A549 (cell line): ENCODE results near the gene HOXD10. TPM values are rescaled to one million over a fixed set of nuclear protein-coding genes. Genes with fewer than 3 reads are reported as not detected.

Experiments used
- ATAC-seq, 2 experiments: fragments of 200-7000 bp in 1 of 2; fragments of >200 bp in 1 of 2; cut with Nextera tagmentation in 1 of 2; cut with Tn5 transposase in 1 of 2; 3 replicates each; pipeline versions ENCODE4 v1.8.0 to v1.9.1; 2018 to 2020; ENCODE audit warnings: mild to moderate bottlenecking in 1 of 2, moderate library complexity in 1 of 2
- CTCF ChIA-PET: fragments of 300-600 bp; sonication (Branson Sonifier 250); formaldehyde crosslinking; extraction: SDS; loops from one replicate; lab custom pipeline; 2021; ENCODE audit warnings: antibody characterized with exemption, inconsistent platforms; lab: Yijun Ruan, JAX
- POLR2A ChIA-PET: fragments of 350-600 bp; formaldehyde crosslinking; extraction: SDS; loops from one replicate; lab custom pipeline; 2021; ENCODE audit warnings: antibody characterized with exemption, inconsistent platforms; lab: Yijun Ruan, JAX
- DNase-seq, 2 experiments: peaks; one replicate each; pipeline versions ENCODE4 v3.0.0 to v3.0.0-alpha.2; 2011 to 2016; ENCODE audit warnings: low read depth in 1 of 2, low spot score in 1 of 2
- FAIRE-seq: peaks from 2 replicates; lab custom pipeline; 2011; peaks lifted over from hg19 to GRCh38; lab: Jason Lieb, UNC
- H3K27ac ChIP-seq, 2 experiments: fragments of >200 bp; sonication (Bioruptor Twin); formaldehyde crosslinking; 3 replicates each; pipeline ENCODE4 v1.5.1; 2016 to 2017
- H3K4me1 ChIP-seq: fragments of >200 bp; sonication (Bioruptor Twin); formaldehyde crosslinking; 3 replicates; pipeline ENCODE4 v1.6.1; 2016
- H3K4me2 ChIP-seq: fragments of >200 bp; sonication (Bioruptor Twin); formaldehyde crosslinking; 3 replicates; pipeline ENCODE4 v1.6.1; 2016
- H3K4me3 ChIP-seq: fragments of >200 bp; sonication (Bioruptor Twin); formaldehyde crosslinking; 3 replicates; pipeline ENCODE4 v1.5.1; 2016
- H3K9me3 ChIP-seq: fragments of >200 bp; sonication (Bioruptor Twin); formaldehyde crosslinking; 3 replicates; pipeline ENCODE4 v1.6.1; 2016
- EHF ChIP-seq: fragments of 250-450 bp; sonication (Bioruptor Pico); IDR thresholded peaks from 2 replicates; pipeline ENCODE4 v1.5.0; 2020; ENCODE audit warnings: mild to moderate bottlenecking
- EP300 ChIP-seq, 2 experiments: fragments of >200 bp; sonication (Bioruptor Twin); formaldehyde crosslinking; IDR thresholded peaks; 2 replicates in 1 of 2; 3 replicates in 1 of 2; pipeline ENCODE4 v1.6.1; 2016 to 2017
- FOSB ChIP-seq: fragments of 250-450 bp; sonication (Bioruptor Pico); IDR thresholded peaks from 2 replicates; pipeline ENCODE4 v1.5.0; 2020; ENCODE audit warnings: mild to moderate bottlenecking, moderate library complexity
- FOSL2 ChIP-seq, 2 experiments: fragments of 450-650 bp in 1 of 2; fragments of >200 bp in 1 of 2; sonication (Bioruptor Twin) in 1 of 2; formaldehyde crosslinking; IDR thresholded peaks; 2 replicates each; pipeline versions ENCODE4 v1.5.0 to v1.6.1; 2016 to 2020; ENCODE audit warnings: mild to moderate bottlenecking in 1 of 2, moderate library complexity in 1 of 2
- GATA3 ChIP-seq: IDR thresholded peaks from 2 replicates; pipeline ENCODE4 v1.6.1; 2012; ENCODE audit warnings: borderline replicate concordance
- HEYL ChIP-seq: fragments of 250-450 bp; sonication (Bioruptor Pico); IDR thresholded peaks from 2 replicates; pipeline ENCODE4 v1.8.0; 2021; ENCODE audit warnings: mild to moderate bottlenecking, moderate library complexity
- HOXB13 ChIP-seq: fragments of 250-450 bp; sonication (Bioruptor Pico); IDR thresholded peaks from 2 replicates; pipeline ENCODE4 v1.5.0; 2020; ENCODE audit warnings: low read depth, mild to moderate bottlenecking, moderate library complexity
- JUNB ChIP-seq: fragments of >200 bp; sonication (Bioruptor Twin); formaldehyde crosslinking; IDR thresholded peaks from 2 replicates; pipeline ENCODE4 v1.6.1; 2016
- KDM1A ChIP-seq: fragments of 200-600 bp; sonication (generic); IDR thresholded peaks from 2 replicates; pipeline ENCODE4 v1.6.1; 2016; ENCODE audit warnings: low read depth, mild to moderate bottlenecking
- KDM5A ChIP-seq: fragments of 200-600 bp; sonication (generic); IDR thresholded peaks from 2 replicates; pipeline ENCODE4 v1.6.1; 2016; ENCODE audit warnings: antibody characterized with exemption, mild to moderate bottlenecking
- MAFK ChIP-seq: fragments of 450-650 bp; IDR thresholded peaks from 2 replicates; pipeline ENCODE4 v1.6.1; 2014; ENCODE audit not compliant: partially characterized antibody
- MAZ ChIP-seq: fragments of 150-350 bp; IDR thresholded peaks from 2 replicates; pipeline ENCODE4 v1.6.1; 2014; ENCODE audit warnings: antibody characterized with exemption, low read depth, low read length, borderline replicate concordance
- MYC ChIP-seq: IDR thresholded peaks from 2 replicates; pipeline ENCODE4 v1.6.1; 2012; ENCODE audit warnings: mild to moderate bottlenecking, inconsistent platforms, low read length, improper control_type of control experiment, borderline replicate concordance
- NPAS2 ChIP-seq: fragments of 250-450 bp; sonication (Bioruptor Pico); IDR thresholded peaks from 2 replicates; pipeline ENCODE4 v1.8.0; 2022; ENCODE audit warnings: mild to moderate bottlenecking, moderate library complexity, borderline replicate concordance
- POLR2A ChIP-seq: IDR thresholded peaks from 2 replicates; pipeline ENCODE4 v1.6.1; 2012; ENCODE audit warnings: mild to moderate bottlenecking, low read length
- RAD21 ChIP-seq, 2 experiments: fragments of >200 bp in 1 of 2; sonication (Bioruptor Twin) in 1 of 2; formaldehyde crosslinking in 1 of 2; IDR thresholded peaks in 1 of 2; conservative IDR thresholded peaks in 1 of 2; 2 replicates in 1 of 2; 3 replicates in 1 of 2; pipeline ENCODE4 v1.6.1; 2012 to 2018; ENCODE audit warnings: inconsistent platforms in 1 of 2
- RNF2 ChIP-seq: fragments of 200-600 bp; sonication (generic); IDR thresholded peaks from 2 replicates; pipeline ENCODE4 v1.6.1; 2016; ENCODE audit warnings: low read depth, mild to moderate bottlenecking, antibody characterized with exemption, moderate library complexity, borderline replicate concordance
- TFCP2L1 ChIP-seq: fragments of 250-450 bp; sonication (Bioruptor Pico); IDR thresholded peaks from 2 replicates; pipeline ENCODE4 v1.5.0; 2021; ENCODE audit warnings: mild to moderate bottlenecking
- TP53 ChIP-seq: fragments of 250-450 bp; sonication (Bioruptor Pico); IDR thresholded peaks from 2 replicates; pipeline ENCODE4 v1.5.0; 2021; ENCODE audit warnings: mild to moderate bottlenecking, moderate library complexity
- ZC3H11A ChIP-seq: fragments of 450-650 bp; IDR thresholded peaks from 2 replicates; pipeline ENCODE4 v1.6.1; 2014; ENCODE audit warnings: antibody characterized with exemption, mild to moderate bottlenecking
- ZNF302 ChIP-seq: fragments of 250-450 bp; sonication (Bioruptor Pico); IDR thresholded peaks from 2 replicates; pipeline ENCODE4 v1.9.0; 2021; ENCODE audit warnings: inconsistent platforms, mild to moderate bottlenecking, moderate library complexity
- ZSCAN20 ChIP-seq: fragments of 250-450 bp; sonication (Bioruptor Pico); IDR thresholded peaks from 2 replicates; pipeline ENCODE4 v1.8.0; 2022; ENCODE audit warnings: mild to moderate bottlenecking, moderate library complexity
- WGBS: methylation state at CpG from one replicate; pipeline ENCODE4 v1.1.6; 2017; ENCODE audit errors: missing lambda C conversion rate; 5-methylcytosine and 5-hydroxymethylcytosine counted together
- polyA plus RNA-seq, 4 experiments: library from polyadenylated mRNA; depleted of rRNA in 3 of 4; stranded (reverse); fragments of >200 nt; fragmentation: RNase III in 1 of 4; extraction: RNeasy Plus Mini Kit Qiagen cat#74134 plus additional on column Dnase treatment in 1 of 4; gene quantifications; 2 replicates in 3 of 4; 3 replicates in 1 of 4; pipeline ENCODE4 v1.2.3, GENCODE V29; 2011 to 2017
- TF ChIP-seq, protein P1 (sequence below): IDR thresholded peaks from 2 replicates; pipeline ENCODE4 v1.6.1; 2012; ENCODE audit warnings: low read depth, borderline replicate concordance
- TF ChIP-seq, protein P2 (sequence below): fragments of 250-450 bp; sonication (Bioruptor Pico); IDR thresholded peaks from 2 replicates; pipeline ENCODE4 v1.5.0; 2020; ENCODE audit warnings: low read depth, mild to moderate bottlenecking, moderate library complexity
- TF ChIP-seq, protein P3 (sequence below): fragments of 200-600 bp; sonication (generic); IDR thresholded peaks from 2 replicates; pipeline ENCODE4 v1.6.1; 2016; ENCODE audit warnings: antibody characterized with exemption, mild to moderate bottlenecking, moderate library complexity
- TF ChIP-seq, protein P4 (sequence below): fragments of 150-350 bp; IDR thresholded peaks from 2 replicates; pipeline ENCODE4 v1.6.1; 2014; ENCODE audit warnings: low read depth, mild to moderate bottlenecking, low read length

Gene HOXD10
- polyA plus RNA-seq, 2 of the 4 experiments (the other 2 are of a cell fraction): 4.3 to 4.8 TPM

DNA sequence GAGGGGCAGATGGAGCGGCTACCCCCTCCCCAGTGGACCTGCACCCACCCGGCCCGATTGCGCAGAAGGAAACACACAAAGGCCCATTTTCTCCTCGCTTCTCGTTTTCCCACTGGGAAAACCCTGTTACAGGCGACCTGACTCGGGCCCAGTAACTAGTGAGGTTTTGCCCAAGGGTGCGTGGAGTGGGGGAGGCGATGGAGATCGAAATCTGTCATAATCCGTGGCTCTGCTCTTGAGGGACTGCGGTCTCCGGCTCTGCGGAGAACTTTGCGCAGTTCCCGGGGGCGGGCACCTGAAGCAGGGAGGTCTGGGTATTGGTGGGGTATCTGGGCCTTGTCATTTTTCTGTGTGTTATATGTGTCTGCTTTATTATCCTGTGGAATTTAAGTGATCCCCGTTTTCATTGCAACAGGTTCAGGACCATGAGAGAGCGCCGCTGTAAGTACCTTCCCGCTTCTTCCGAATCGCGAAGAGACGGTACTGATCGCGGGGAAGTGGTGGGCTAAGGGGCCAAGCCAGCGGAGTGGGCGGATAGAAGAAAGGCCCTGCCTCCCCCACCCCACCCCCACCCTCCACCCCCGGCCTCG is 30.7 kb downstream of the HOXD10 start:
- Histone ChIP-seq H3K4me2 (no peak overlapping the region), H3K9me3 (no peaks in the 10 kb centered on the region), H3K4me3 (no peak overlapping the region), H3K4me1 (no peaks in the 10 kb centered on the region), H3K27ac (no peak overlapping the region)
- DNase-seq: no peak
- 80% methylated on average over 32 of the region's 32 CpGs for WGBS
- POLR2A ChIA-PET: no interaction called here
- no peak for TF ChIP-seq MAFK
- TF ChIP-seq KDM1A: no peak
- TF ChIP-seq ZSCAN20 (CRISPR knock-in tag): no peak
- no peak for TF ChIP-seq RNF2
- ATAC-seq: no peak
- CTCF ChIA-PET: interaction anchor here (1.8 to 11.6 kb wide), 2 partner anchors 308 to 506 kb away, joined by 5 to 196 read pairs; no protein-coding TSS in a partner anchor
- no peak for FAIRE-seq

DNA sequence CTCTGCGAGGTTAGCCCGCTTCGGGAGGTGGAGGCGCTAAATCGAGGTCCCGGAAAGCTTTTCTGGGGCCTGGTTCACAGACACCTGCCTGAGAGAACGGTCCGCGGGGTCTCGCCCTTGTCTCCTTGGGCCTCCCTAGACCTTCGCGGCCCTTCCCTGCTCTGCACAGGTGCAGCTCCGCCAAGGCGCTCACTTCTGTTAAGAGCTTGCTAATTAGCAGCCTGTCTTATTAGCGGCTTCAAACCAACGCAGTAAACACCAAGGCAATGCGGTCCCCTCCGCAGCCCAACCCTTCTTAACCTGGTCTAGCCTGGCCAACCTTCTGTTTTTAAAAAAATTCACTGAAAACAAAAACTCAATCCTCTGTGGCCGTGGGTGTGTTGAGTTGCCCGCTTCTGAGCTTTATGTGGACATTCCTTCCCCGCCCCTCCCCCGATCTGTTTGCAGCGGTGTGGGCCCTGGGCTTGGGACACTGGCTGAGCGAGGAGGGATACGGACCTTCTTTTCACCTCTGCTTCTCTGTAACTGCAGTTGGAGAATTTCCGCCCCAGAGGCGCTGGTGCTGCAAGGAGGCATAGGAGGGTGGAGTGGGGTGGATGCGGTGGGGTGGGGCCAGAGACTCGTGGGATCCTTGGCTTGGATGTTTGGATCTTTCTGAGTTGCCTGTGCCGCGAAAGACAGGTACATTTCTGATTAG is 31.4 kb downstream of the HOXD10 start:
- Histone ChIP-seq H3K27ac (no peak overlapping the region), H3K4me3 (no peak overlapping the region), H3K4me2 (no peak overlapping the region), H3K9me3 (no peaks in the 10 kb centered on the region), H3K4me1 (no peaks in the 10 kb centered on the region)
- POLR2A ChIA-PET: no interaction called here
- WGBS: 81% methylated on average over 25 of the region's 31 CpGs
- DNase-seq (no peak), ATAC-seq (no peak), FAIRE-seq (no peak)
- CTCF ChIA-PET: interaction anchor here (0.6 to 1.8 kb wide), 3 partner anchors 8 to 490 kb away, joined by 3 to 5 read pairs (median 5); no protein-coding TSS in a partner anchor
- no peak for TF ChIP-seq FOSL2 (IDR thresholded peaks at IDR 0.05)
- TF ChIP-seq FOSL2 (CRISPR knock-in tag; IDR thresholded peaks at IDR 0.05): no peak
- TF ChIP-seq TFCP2L1 (CRISPR knock-in tag): no peak
- TF ChIP-seq, protein P1, sequence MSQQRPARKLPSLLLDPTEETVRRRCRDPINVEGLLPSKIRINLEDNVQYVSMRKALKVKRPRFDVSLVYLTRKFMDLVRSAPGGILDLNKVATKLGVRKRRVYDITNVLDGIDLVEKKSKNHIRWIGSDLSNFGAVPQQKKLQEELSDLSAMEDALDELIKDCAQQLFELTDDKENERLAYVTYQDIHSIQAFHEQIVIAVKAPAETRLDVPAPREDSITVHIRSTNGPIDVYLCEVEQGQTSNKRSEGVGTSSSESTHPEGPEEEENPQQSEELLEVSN: no peak
- no peak for TF ChIP-seq JUNB
- no peak for TF ChIP-seq ZNF302 (CRISPR knock-in tag)
- TF ChIP-seq MAZ: no peak
- no peak for TF ChIP-seq FOSB
- TF ChIP-seq EHF: no peak
- TF ChIP-seq RNF2: no peak
- TF ChIP-seq HEYL (CRISPR knock-in tag): no peak
- TF ChIP-seq KDM5A: no peak
- TF ChIP-seq MYC: no peak
- TF ChIP-seq RAD21 (conservative IDR thresholded peaks at IDR 0.05 in 1 of 2, IDR thresholded peaks at IDR 0.05 in 1 of 2): no peak
- TF ChIP-seq HOXB13 (CRISPR knock-in tag): no peak

DNA sequence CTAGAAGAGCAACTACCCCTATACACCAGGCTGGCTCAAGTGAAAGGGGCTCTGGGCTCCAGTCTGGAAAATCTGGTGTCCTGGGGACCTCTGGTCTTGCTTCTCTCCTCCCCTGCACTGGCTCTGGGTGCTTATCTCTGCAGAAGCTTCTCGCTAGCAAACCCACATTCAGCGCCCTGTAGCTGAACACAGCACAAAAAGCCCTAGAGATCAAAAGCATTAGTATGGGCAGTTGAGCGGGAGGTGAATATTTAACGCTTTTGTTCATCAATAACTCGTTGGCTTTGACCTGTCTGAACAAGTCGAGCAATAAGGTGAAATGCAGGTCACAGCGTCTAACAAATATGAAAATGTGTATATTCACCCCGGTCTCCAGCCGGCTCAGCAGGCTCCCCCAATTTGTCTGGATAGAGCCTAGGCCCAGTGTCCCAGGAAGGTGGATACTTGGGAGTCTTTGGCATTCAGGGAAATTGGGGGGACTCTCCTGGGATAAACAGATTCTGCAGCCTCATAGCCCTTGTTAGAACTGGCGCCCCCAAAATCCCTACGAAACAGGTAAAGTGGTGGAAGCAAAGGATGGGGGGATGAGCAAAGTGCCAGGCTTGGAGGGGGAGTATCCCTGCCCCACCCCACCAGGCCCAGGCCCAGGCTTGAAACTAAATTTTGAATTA is 32.3 kb downstream of the HOXD10 start:
- 80% methylated on average over 11 of the region's 11 CpGs for WGBS
- Histone ChIP-seq H3K27ac (no peak overlapping the region), H3K4me2 (no peak overlapping the region), H3K9me3 (no peaks in the 10 kb centered on the region), H3K4me3 (no peak overlapping the region), H3K4me1 (no peaks in the 10 kb centered on the region)
- POLR2A ChIA-PET: no interaction called here
- CTCF ChIA-PET: interaction anchor here (1.5 kb wide), 1 partner anchor 9 kb away, joined by 5 read pairs; no protein-coding TSS in a partner anchor
- FAIRE-seq (no peak), DNase-seq (no peak), ATAC-seq (no peak)
- TF ChIP-seq, protein P2, sequence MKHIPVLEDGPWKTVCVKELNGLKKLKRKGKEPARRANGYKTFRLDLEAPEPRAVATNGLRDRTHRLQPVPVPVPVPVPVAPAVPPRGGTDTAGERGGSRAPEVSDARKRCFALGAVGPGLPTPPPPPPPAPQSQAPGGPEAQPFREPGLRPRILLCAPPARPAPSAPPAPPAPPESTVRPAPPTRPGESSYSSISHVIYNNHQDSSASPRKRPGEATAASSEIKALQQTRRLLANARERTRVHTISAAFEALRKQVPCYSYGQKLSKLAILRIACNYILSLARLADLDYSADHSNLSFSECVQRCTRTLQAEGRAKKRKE (CRISPR knock-in tag): no peak
- TF ChIP-seq, protein P3, sequence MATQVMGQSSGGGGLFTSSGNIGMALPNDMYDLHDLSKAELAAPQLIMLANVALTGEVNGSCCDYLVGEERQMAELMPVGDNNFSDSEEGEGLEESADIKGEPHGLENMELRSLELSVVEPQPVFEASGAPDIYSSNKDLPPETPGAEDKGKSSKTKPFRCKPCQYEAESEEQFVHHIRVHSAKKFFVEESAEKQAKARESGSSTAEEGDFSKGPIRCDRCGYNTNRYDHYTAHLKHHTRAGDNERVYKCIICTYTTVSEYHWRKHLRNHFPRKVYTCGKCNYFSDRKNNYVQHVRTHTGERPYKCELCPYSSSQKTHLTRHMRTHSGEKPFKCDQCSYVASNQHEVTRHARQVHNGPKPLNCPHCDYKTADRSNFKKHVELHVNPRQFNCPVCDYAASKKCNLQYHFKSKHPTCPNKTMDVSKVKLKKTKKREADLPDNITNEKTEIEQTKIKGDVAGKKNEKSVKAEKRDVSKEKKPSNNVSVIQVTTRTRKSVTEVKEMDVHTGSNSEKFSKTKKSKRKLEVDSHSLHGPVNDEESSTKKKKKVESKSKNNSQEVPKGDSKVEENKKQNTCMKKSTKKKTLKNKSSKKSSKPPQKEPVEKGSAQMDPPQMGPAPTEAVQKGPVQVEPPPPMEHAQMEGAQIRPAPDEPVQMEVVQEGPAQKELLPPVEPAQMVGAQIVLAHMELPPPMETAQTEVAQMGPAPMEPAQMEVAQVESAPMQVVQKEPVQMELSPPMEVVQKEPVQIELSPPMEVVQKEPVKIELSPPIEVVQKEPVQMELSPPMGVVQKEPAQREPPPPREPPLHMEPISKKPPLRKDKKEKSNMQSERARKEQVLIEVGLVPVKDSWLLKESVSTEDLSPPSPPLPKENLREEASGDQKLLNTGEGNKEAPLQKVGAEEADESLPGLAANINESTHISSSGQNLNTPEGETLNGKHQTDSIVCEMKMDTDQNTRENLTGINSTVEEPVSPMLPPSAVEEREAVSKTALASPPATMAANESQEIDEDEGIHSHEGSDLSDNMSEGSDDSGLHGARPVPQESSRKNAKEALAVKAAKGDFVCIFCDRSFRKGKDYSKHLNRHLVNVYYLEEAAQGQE: no peak
- TF ChIP-seq RAD21 (conservative IDR thresholded peaks at IDR 0.05 in 1 of 2, IDR thresholded peaks at IDR 0.05 in 1 of 2) (no peak), TP53 (no peak), NPAS2 (CRISPR knock-in tag) (no peak), EP300 (IDR thresholded peaks at IDR 0.05) (no peak), POLR2A (no peak), ZNF302 (CRISPR knock-in tag) (no peak), GATA3 (no peak), EHF (no peak), FOSB (no peak), HOXB13 (CRISPR knock-in tag) (no peak), ZSCAN20 (CRISPR knock-in tag) (no peak), ZC3H11A (no peak)
- TF ChIP-seq, protein P4, sequence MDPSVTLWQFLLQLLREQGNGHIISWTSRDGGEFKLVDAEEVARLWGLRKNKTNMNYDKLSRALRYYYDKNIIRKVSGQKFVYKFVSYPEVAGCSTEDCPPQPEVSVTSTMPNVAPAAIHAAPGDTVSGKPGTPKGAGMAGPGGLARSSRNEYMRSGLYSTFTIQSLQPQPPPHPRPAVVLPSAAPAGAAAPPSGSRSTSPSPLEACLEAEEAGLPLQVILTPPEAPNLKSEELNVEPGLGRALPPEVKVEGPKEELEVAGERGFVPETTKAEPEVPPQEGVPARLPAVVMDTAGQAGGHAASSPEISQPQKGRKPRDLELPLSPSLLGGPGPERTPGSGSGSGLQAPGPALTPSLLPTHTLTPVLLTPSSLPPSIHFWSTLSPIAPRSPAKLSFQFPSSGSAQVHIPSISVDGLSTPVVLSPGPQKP: no peak
